ENCODE data around the gene DCDC2C.

GRCh38 chr2:3801506-3801905 is 98.1 kb downstream of the DCDC2C start:
- TF ChIP-seq, protein P1, sequence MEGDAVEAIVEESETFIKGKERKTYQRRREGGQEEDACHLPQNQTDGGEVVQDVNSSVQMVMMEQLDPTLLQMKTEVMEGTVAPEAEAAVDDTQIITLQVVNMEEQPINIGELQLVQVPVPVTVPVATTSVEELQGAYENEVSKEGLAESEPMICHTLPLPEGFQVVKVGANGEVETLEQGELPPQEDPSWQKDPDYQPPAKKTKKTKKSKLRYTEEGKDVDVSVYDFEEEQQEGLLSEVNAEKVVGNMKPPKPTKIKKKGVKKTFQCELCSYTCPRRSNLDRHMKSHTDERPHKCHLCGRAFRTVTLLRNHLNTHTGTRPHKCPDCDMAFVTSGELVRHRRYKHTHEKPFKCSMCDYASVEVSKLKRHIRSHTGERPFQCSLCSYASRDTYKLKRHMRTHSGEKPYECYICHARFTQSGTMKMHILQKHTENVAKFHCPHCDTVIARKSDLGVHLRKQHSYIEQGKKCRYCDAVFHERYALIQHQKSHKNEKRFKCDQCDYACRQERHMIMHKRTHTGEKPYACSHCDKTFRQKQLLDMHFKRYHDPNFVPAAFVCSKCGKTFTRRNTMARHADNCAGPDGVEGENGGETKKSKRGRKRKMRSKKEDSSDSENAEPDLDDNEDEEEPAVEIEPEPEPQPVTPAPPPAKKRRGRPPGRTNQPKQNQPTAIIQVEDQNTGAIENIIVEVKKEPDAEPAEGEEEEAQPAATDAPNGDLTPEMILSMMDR (IDR thresholded peaks at IDR 0.05; ENCODE audit: low read length): no peak
- TF ChIP-seq EZH2 (IDR thresholded peaks at IDR 0.05; ENCODE audit: borderline replicate concordance, low read length): no peak
